H1 (cell line): ENCODE measurements around the gene FOXP2.
"Not testable (repeated sequence)": the region's sequence is repeated elsewhere in the genome, so short reads cannot be mapped to it uniquely, and the experiment has no call there.

Experiments
- BRCA1 ChIP-seq: IDR thresholded peaks from 2 replicates; pipeline ENCODE4 v1.6.1; 2012; ENCODE audit warnings: low read depth, low read length, improper control_type of control experiment
- CTCF ChIP-seq, 3 experiments: IDR thresholded peaks; 1 replicate in 2 of 3; 2 replicates in 1 of 3; pipeline versions ENCODE4 v1.5.1 to v1.6.1; 2011; ENCODE audit warnings: low read length in 3 of 3, mild to moderate bottlenecking in 3 of 3, inconsistent platforms in 2 of 3, low read depth in 1 of 3, moderate library complexity in 1 of 3; ENCODE audit not compliant: insufficient read depth in 1 of 3; ENCODE audit errors: control extremely low read depth in 1 of 3
- EP300 ChIP-seq, 2 experiments: IDR thresholded peaks; 1 replicate in 1 of 2; 2 replicates in 1 of 2; pipeline ENCODE4 v1.6.1; 2011 to 2012; ENCODE audit warnings: low read depth in 2 of 2, low read length in 2 of 2, mild to moderate bottlenecking in 2 of 2, borderline replicate concordance in 1 of 2, inconsistent platforms in 1 of 2, moderate library complexity in 1 of 2
- EZH2 ChIP-seq: fragments of 200-600 bp; sonication (generic); IDR thresholded peaks from 2 replicates; pipeline ENCODE4 v1.7.1; 2012; ENCODE audit warnings: low read depth, mild to moderate bottlenecking, moderate library complexity, low read length, inconsistent platforms; ENCODE audit not compliant: severe bottlenecking
- GTF2F1 ChIP-seq: IDR thresholded peaks from 2 replicates; pipeline ENCODE4 v1.6.1; 2012; ENCODE audit warnings: low read depth, low read length, improper control_type of control experiment, borderline replicate concordance
- PHF8 ChIP-seq: fragments of 200-600 bp; sonication (generic); conservative IDR thresholded peaks from 2 replicates; pipeline ENCODE4 v1.7.1; 2012; ENCODE audit warnings: low read depth, mild to moderate bottlenecking, inconsistent platforms, low read length, moderate library complexity
- POLR2AphosphoS5 ChIP-seq: IDR thresholded peaks from 2 replicates; pipeline ENCODE4 v1.6.1; 2011; ENCODE audit warnings: low read depth, low read length
- SUZ12 ChIP-seq: fragments of 200-600 bp; sonication (generic); IDR thresholded peaks from 2 replicates; pipeline ENCODE4 v1.6.1; 2012; ENCODE audit warnings: mild to moderate bottlenecking, inconsistent platforms, low read length, moderate library complexity, mixed read lengths
- ZNF274 ChIP-seq: IDR thresholded peaks from 2 replicates; pipeline ENCODE4 v1.7.0; 2012; ENCODE audit warnings: low read length, borderline replicate concordance; ENCODE audit errors: extremely low read depth

- TF ChIP-seq POLR2AphosphoS5; CTCF (IDR thresholded peaks at IDR 0.05; ENCODE audit: control extremely low read depth in 1 of 3, insufficient read depth in 1 of 3, low read depth in 1 of 3, low read length in 3 of 3); BRCA1; PHF8; ZNF274; GTF2F1; EZH2; SUZ12; EP300 (IDR thresholded peaks at IDR 0.05; ENCODE audit: borderline replicate concordance in 1 of 2, low read depth in 2 of 2, low read length in 2 of 2): not testable (repeated sequence)
Measured at GRCh38 chr7:114608822-114609221, 194.2 kb downstream of the FOXP2 start.
